Left ventricle myocardium inferior (tissue), 1 donor: Measurements from ENCODE around the gene TRMT44. TPM values are rescaled to one million over a fixed set of nuclear protein-coding genes. Genes with fewer than 3 reads are reported as not detected.

Experiments used
- DNase-seq: peaks from one replicate; pipeline ENCODE4 v3.0.0-alpha.2; 2020
- H3K27ac ChIP-seq: fragments of 200-600 bp; replicated peaks from 2 replicates; pipeline ENCODE4 v1.8.0; 2021
- H3K27me3 ChIP-seq: fragments of 200-600 bp; 2 replicates; pipeline ENCODE4 v1.8.0; 2021; ENCODE audit warnings: low read depth
- H3K36me3 ChIP-seq: fragments of 200-600 bp; 2 replicates; pipeline ENCODE4 v1.8.0; 2021
- H3K4me1 ChIP-seq: fragments of 200-600 bp; 2 replicates; pipeline ENCODE4 v1.8.0; 2021
- H3K4me3 ChIP-seq: fragments of 200-600 bp; 2 replicates; pipeline ENCODE4 v1.8.0; 2021; ENCODE audit warnings: mild to moderate bottlenecking, moderate library complexity
- H3K9me3 ChIP-seq: fragments of 200-600 bp; replicated peaks from 2 replicates; pipeline ENCODE4 v1.8.0; 2021
- CTCF ChIP-seq: fragments of 200-600 bp; IDR thresholded peaks from 2 replicates; pipeline ENCODE4 v1.8.0; 2021; ENCODE audit warnings: antibody characterized with exemption, mild to moderate bottlenecking, borderline replicate concordance
- intact Hi-C: fragments of 100-400 bp; cut with micrococcal nuclease; formaldehyde crosslinking; loops from one replicate; pipeline ENCODE4 v1.11.0; 2022
- total RNA-seq: library from RNA; stranded (reverse); fragmentation: NEBNext Ultra II Directional; extraction: Animal tissue kit (Norgen Biotek cat#: 25700); gene quantifications from one replicate; pipeline ENCODE4 v1.2.1, GENCODE V29; 2021
- donor health status: DM: no; HTN: yes; CAD: no; lungs with severe emphysema.

Gene TRMT44
- total RNA-seq, 1 donor from 2014 or later, result 9.2 TPM

GRCh38 chr4:8492174-8492573, 51.6 kb downstream of the TRMT44 start:
- no peak overlapping the region for H3K27ac ChIP-seq
- intact Hi-C loops, result no loop called here
- H3K27me3 ChIP-seq, result no peaks in the 10 kb centered on the region
- H3K36me3 ChIP-seq, result no peaks in the 10 kb centered on the region
- no peak for DNase-seq
- no peaks in the 10 kb centered on the region for H3K4me1 ChIP-seq
- H3K9me3 ChIP-seq, result no peaks in the 10 kb centered on the region
- no peak for TF ChIP-seq CTCF
- H3K4me3 ChIP-seq, result no peak overlapping the region

GRCh38 chr4:8493484-8493883, 52.9 kb downstream of the TRMT44 start:
- H3K27ac ChIP-seq, result no peak overlapping the region
- no peaks in the 10 kb centered on the region for H3K27me3 ChIP-seq
- no peaks in the 10 kb centered on the region for H3K9me3 ChIP-seq
- no peaks in the 10 kb centered on the region for H3K4me1 ChIP-seq
- H3K4me3 ChIP-seq, result no peak overlapping the region
- no peak for DNase-seq
- H3K36me3 ChIP-seq, result no peaks in the 10 kb centered on the region
- no peak for TF ChIP-seq CTCF
- intact Hi-C loops, result no loop called here

- Histone ChIP-seq H3K27ac (no peak overlapping the region), H3K4me1 (no peaks in the 10 kb centered on the region), H3K9me3 (no peaks in the 10 kb centered on the region), H3K36me3 (no peaks in the 10 kb centered on the region), H3K4me3 (no peak overlapping the region), H3K27me3 (no peaks in the 10 kb centered on the region)
- TF ChIP-seq CTCF, result no peak
- intact Hi-C loops, result no loop called here
- no peak for DNase-seq
Observed at GRCh38 chr4:8494218-8494617, 53.6 kb downstream of the TRMT44 start.

GRCh38 chr4:8494983-8495548, 54.5 kb downstream of the TRMT44 start:
- Histone ChIP-seq H3K4me3 (no peak overlapping the region), H3K27me3 (no peaks in the 10 kb centered on the region), H3K4me1 (no peaks in the 10 kb centered on the region), H3K36me3 (no peaks in the 10 kb centered on the region), H3K27ac (no peak overlapping the region), H3K9me3 (no peaks in the 10 kb centered on the region)
- intact Hi-C loops, result no loop called here
- TF ChIP-seq CTCF, result no peak
- DNase-seq, result no peak

GRCh38 chr4:8495803-8496202, 55.2 kb downstream of the TRMT44 start:
- H3K27ac ChIP-seq, result no peak overlapping the region
- no peaks in the 10 kb centered on the region for H3K27me3 ChIP-seq
- no peak for TF ChIP-seq CTCF
- intact Hi-C loops, result no loop called here
- H3K9me3 ChIP-seq, result no peaks in the 10 kb centered on the region
- H3K4me1 ChIP-seq, result no peaks in the 10 kb centered on the region
- DNase-seq, result no peak
- H3K4me3 ChIP-seq, result no peak overlapping the region
- H3K36me3 ChIP-seq, result no peaks in the 10 kb centered on the region
